ENCODE measurements around the gene TTC7B. TPM values are rescaled to one million over a fixed set of nuclear protein-coding genes. Genes with fewer than 3 reads are reported as not detected.

The TTC7B gene
- total and polyA plus RNA-seq, 2 experiments from 2014 or later = 7.9 to 28.6 TPM

GRCh38 chr14:90648421-90648820, 167.8 kb downstream of the TTC7B start:
- Mint-ChIP-seq H3K27me3 (ENCODE audit: insufficient read depth, low read depth, poor library complexity) (peaks cover 1% of the 10 kb centered on the region), H3K4me3 (no peak overlapping the region), H3K36me3 (ENCODE audit: low read depth) (peaks cover 2% of the 10 kb centered on the region; the same call in 1 of the 3 replicates), H3K9me3 (no peaks in the 10 kb centered on the region), H3K4me1 (peaks cover 45% of the 10 kb centered on the region), H3K27ac (no peak overlapping the region)
- Histone ChIP-seq H3K4me3 (no peak overlapping the region), H3K4me2 (no peak overlapping the region), H3K9me2 (ENCODE audit: insufficient read depth) (peaks cover 12% of the 10 kb centered on the region; the same call in 1 of the 2 replicates), H4K20me1 (replicated peaks; ENCODE audit: insufficient read depth) (no peaks in the 10 kb centered on the region), H3K4me1 (ENCODE audit: insufficient read depth) (peaks cover 14% of the 10 kb centered on the region), H2AFZ (no peak overlapping the region), H3K27me3 (ENCODE audit: insufficient read depth) (no peaks in the 10 kb centered on the region), H3K79me2 (replicated peaks; ENCODE audit: insufficient read depth) (no peaks in the 10 kb centered on the region), H3K27ac (ENCODE audit: low read depth) (no peak overlapping the region), H3K36me3 (ENCODE audit: insufficient read depth) (no peaks in the 10 kb centered on the region), H3F3A (replicated peaks; ENCODE audit: low read depth) (no peaks in the 10 kb centered on the region)
- TF ChIP-seq REST (IDR thresholded peaks at IDR 0.05; ENCODE audit: unreplicated experiment) = no peak
- TF ChIP-seq EZH2phosphoT487 (IDR thresholded peaks at IDR 0.05; ENCODE audit: unreplicated experiment) = no peak
- no peak for TF ChIP-seq CTCF (conservative IDR thresholded peaks at IDR 0.05; ENCODE audit: low read depth in 2 of 2)
- TF ChIP-seq ETS1 (IDR thresholded peaks at IDR 0.05) = no peak
- no peak for TF ChIP-seq EZH2 (IDR thresholded peaks at IDR 0.05; ENCODE audit: low read depth, unreplicated experiment)
- no peak for TF ChIP-seq ZNF462 (CRISPR knock-in tag; IDR thresholded peaks at IDR 0.05)
- no peak for TF ChIP-seq ZNF114 (CRISPR knock-in tag; IDR thresholded peaks at IDR 0.05)
- no peak for TF ChIP-seq CREB1 (CRISPR knock-in tag; IDR thresholded peaks at IDR 0.05; ENCODE audit: low read depth)
- DNase-seq (ENCODE audit: low spot score) = no peak
- no peak for ATAC-seq

Measured in GM23338 (cell line).